ENCODE results near the gene SMYD3.

GRCh38 chr1:246126580-246126979, 380.5 kb downstream of the SMYD3 start:
- TF ChIP-seq EZH2 (IDR thresholded peaks at IDR 0.05; ENCODE audit: borderline replicate concordance, insufficient read depth, low read length, poor library complexity, severe bottlenecking) (no peak), EP300 (conservative IDR thresholded peaks at IDR 0.05; ENCODE audit: poor library complexity, severe bottlenecking) (no peak)
- TF ChIP-seq, protein P1, sequence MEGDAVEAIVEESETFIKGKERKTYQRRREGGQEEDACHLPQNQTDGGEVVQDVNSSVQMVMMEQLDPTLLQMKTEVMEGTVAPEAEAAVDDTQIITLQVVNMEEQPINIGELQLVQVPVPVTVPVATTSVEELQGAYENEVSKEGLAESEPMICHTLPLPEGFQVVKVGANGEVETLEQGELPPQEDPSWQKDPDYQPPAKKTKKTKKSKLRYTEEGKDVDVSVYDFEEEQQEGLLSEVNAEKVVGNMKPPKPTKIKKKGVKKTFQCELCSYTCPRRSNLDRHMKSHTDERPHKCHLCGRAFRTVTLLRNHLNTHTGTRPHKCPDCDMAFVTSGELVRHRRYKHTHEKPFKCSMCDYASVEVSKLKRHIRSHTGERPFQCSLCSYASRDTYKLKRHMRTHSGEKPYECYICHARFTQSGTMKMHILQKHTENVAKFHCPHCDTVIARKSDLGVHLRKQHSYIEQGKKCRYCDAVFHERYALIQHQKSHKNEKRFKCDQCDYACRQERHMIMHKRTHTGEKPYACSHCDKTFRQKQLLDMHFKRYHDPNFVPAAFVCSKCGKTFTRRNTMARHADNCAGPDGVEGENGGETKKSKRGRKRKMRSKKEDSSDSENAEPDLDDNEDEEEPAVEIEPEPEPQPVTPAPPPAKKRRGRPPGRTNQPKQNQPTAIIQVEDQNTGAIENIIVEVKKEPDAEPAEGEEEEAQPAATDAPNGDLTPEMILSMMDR (IDR thresholded peaks at IDR 0.05; ENCODE audit: poor library complexity, severe bottlenecking) = no peak

All from neural cell (in vitro differentiated cells).